ENCODE results near the gene SPACA5B.
"Not testable (repeated sequence)": the region's sequence is repeated elsewhere in the genome, so short reads cannot be mapped to it uniquely, and the experiment has no call there.

Gene SPACA5B

GRCh38 chrX:48130326-48130725 is at the start of gene SPACA5B:
Gene SPACA5B (plus strand): TSS chrX:48130626. CDS start chrX:48130688, 62 bp downstream.
- TF ChIP-seq GATA2, GATA3 (IDR thresholded peaks at IDR 0.05; ENCODE audit: low read depth, low read length): not testable (repeated sequence)

GRCh38 chrX:48083212-48083611 is 47.2 kb upstream of the SPACA5B start:
- TF ChIP-seq GATA2 (IDR thresholded peaks at IDR 0.05; ENCODE audit: low read depth, low read length) = no peak
- TF ChIP-seq GATA3 (IDR thresholded peaks at IDR 0.05; ENCODE audit: low read depth, low read length) = no peak

- TF ChIP-seq GATA2 (IDR thresholded peaks at IDR 0.05; ENCODE audit: low read depth, low read length) = no peak
- TF ChIP-seq GATA3 (IDR thresholded peaks at IDR 0.05; ENCODE audit: low read depth, low read length) = no peak
These were observed 46.7 kb upstream of the SPACA5B start for GRCh38 chrX:48083706-48084105.

GRCh38 chrX:48086082-48086481 is 44.3 kb upstream of the SPACA5B start:
- TF ChIP-seq GATA2 (IDR thresholded peaks at IDR 0.05; ENCODE audit: low read depth, low read length) (no peak), GATA3 (IDR thresholded peaks at IDR 0.05; ENCODE audit: low read depth, low read length) (no peak)

- TF ChIP-seq GATA3 (IDR thresholded peaks at IDR 0.05; ENCODE audit: low read depth, low read length) (no peak), GATA2 (IDR thresholded peaks at IDR 0.05; ENCODE audit: low read depth, low read length) (no peak)
These were observed 40.3 kb upstream of the SPACA5B start for GRCh38 chrX:48090123-48090522.

- TF ChIP-seq GATA2 (IDR thresholded peaks at IDR 0.05; ENCODE audit: low read depth, low read length) = no peak
These were observed 29.0 kb upstream of the SPACA5B start for GRCh38 chrX:48101443-48101842.

- no peak for TF ChIP-seq GATA3 (IDR thresholded peaks at IDR 0.05; ENCODE audit: low read depth, low read length)
- TF ChIP-seq GATA2 (IDR thresholded peaks at IDR 0.05; ENCODE audit: low read depth, low read length) = no peak
These were observed 27.5 kb upstream of the SPACA5B start for GRCh38 chrX:48102874-48103374.

- TF ChIP-seq GATA3 (IDR thresholded peaks at IDR 0.05; ENCODE audit: low read depth, low read length) = no peak
- no peak for TF ChIP-seq GATA2 (IDR thresholded peaks at IDR 0.05; ENCODE audit: low read depth, low read length)
These were observed 22.7 kb upstream of the SPACA5B start for GRCh38 chrX:48107717-48108116.

- TF ChIP-seq GATA2 (IDR thresholded peaks at IDR 0.05; ENCODE audit: low read depth, low read length) = no peak
- no peak for TF ChIP-seq GATA3 (IDR thresholded peaks at IDR 0.05; ENCODE audit: low read depth, low read length)
These were observed 23.3 kb downstream of the SPACA5B start for GRCh38 chrX:48153769-48154168.

- TF ChIP-seq GATA2 (IDR thresholded peaks at IDR 0.05; ENCODE audit: low read depth, low read length) (no peak), GATA3 (IDR thresholded peaks at IDR 0.05; ENCODE audit: low read depth, low read length) (no peak)
These were observed 24.4 kb downstream of the SPACA5B start for GRCh38 chrX:48154796-48155195.

GRCh38 chrX:48156014-48156413 is 25.6 kb downstream of the SPACA5B start:
- TF ChIP-seq GATA3 (IDR thresholded peaks at IDR 0.05; ENCODE audit: low read depth, low read length) = no peak
- TF ChIP-seq GATA2 (IDR thresholded peaks at IDR 0.05; ENCODE audit: low read depth, low read length) = no peak

- TF ChIP-seq GATA3 (IDR thresholded peaks at IDR 0.05; ENCODE audit: low read depth, low read length) (no peak), GATA2 (IDR thresholded peaks at IDR 0.05; ENCODE audit: low read depth, low read length) (no peak)
These were observed 34.8 kb downstream of the SPACA5B start for GRCh38 chrX:48165241-48165640.

- TF ChIP-seq GATA3 (IDR thresholded peaks at IDR 0.05; ENCODE audit: low read depth, low read length) (no peak), GATA2 (IDR thresholded peaks at IDR 0.05; ENCODE audit: low read depth, low read length) (no peak)
These were observed 49.3 kb downstream of the SPACA5B start for GRCh38 chrX:48179691-48180090.

GRCh38 chrX:48180811-48181210 is 50.4 kb downstream of the SPACA5B start:
- no peak for TF ChIP-seq GATA2 (IDR thresholded peaks at IDR 0.05; ENCODE audit: low read depth, low read length)
- TF ChIP-seq GATA3 (IDR thresholded peaks at IDR 0.05; ENCODE audit: low read depth, low read length) = no peak
